ENCODE results near the gene CPNE7. TPM values are rescaled to one million over a fixed set of nuclear protein-coding genes. Genes with fewer than 3 reads are reported as not detected.

CPNE7 gene
- total RNA-seq, result 13.1 and 53.0 TPM in 2 replicates
- polyA plus RNA-seq, result 10.2 and 14.5 TPM in 2 replicates
- 9.4 and 14.1 TPM in 2 replicates for polyA plus RNA-seq (2012)
- 8.0 and 15.7 TPM in 2 replicates for polyA minus RNA-seq (ENCODE audit: low replicate concordance)

- peak within 1 kb of the TSS; percentile 62 for H3K9ac ChIP-seq (ENCODE audit: insufficient read depth, low read length)
- H4K20me1 ChIP-seq (ENCODE audit: control insufficient read depth, extremely low read depth, insufficient read depth, low read length), result no peaks in the 10 kb centered on the region
- H3K9me3 ChIP-seq (ENCODE audit: control insufficient read depth, insufficient read depth, low read depth, low read length), result no peaks in the 10 kb centered on the region
- peaks cover 5% of the 10 kb centered on the region for H3K79me2 ChIP-seq (ENCODE audit: control insufficient read depth, insufficient read depth, low read length)
- peak within 1 kb of the TSS; percentile 40 to 63 (median 48) for H3K4me3 ChIP-seq (replicated peaks in 1 of 4; ENCODE audit: control extremely low read depth in 1 of 4, insufficient read depth in 1 of 4, low read depth in 3 of 4, low read length in 4 of 4)
- peaks cover 2% of the 10 kb centered on the region for H3K36me3 ChIP-seq (ENCODE audit: control insufficient read depth, insufficient read depth, low read length)
- H3K4me1 ChIP-seq (ENCODE audit: control insufficient read depth, extremely low read depth, insufficient read depth, low read length), result peaks cover 4% of the 10 kb centered on the region
- H3K4me2 ChIP-seq (ENCODE audit: extremely low read depth, insufficient read depth, low read length), result peak within 1 kb of the TSS; percentile 68
- no peak for DNase-seq (ENCODE audit: low read depth in 2 of 2)
- H2AFZ ChIP-seq (ENCODE audit: low read length), result peak within 1 kb of the TSS; percentile 7
- peak within 1 kb of the TSS; percentile 34 for H3K27ac ChIP-seq (ENCODE audit: insufficient read depth, low read length)
- no peak for TF ChIP-seq CTCF (conservative IDR thresholded peaks at IDR 0.05 in 1 of 2, IDR thresholded peaks at IDR 0.05 in 1 of 2; ENCODE audit: low read depth in 1 of 2, low read length in 2 of 2)
- no peak for TF ChIP-seq EZH2 (IDR thresholded peaks at IDR 0.05; ENCODE audit: low read length, missing control alignments)
- H3K27me3 ChIP-seq (ENCODE audit: control insufficient read depth, insufficient read depth, low read length), result no peaks in the 10 kb centered on the region
These were observed at the start of gene CPNE7 for GRCh38 chr16:89575247-89576152. CPNE7 (plus strand) TSS chr16:89575758; CDS start chr16:89575898, 140 bp downstream.

- Histone ChIP-seq H4K20me1 (ENCODE audit: control insufficient read depth, extremely low read depth, insufficient read depth, low read length) (no peaks in the 10 kb centered on the region), H3K9me3 (ENCODE audit: control insufficient read depth, insufficient read depth, low read depth, low read length) (no peaks in the 10 kb centered on the region), H3K4me2 (ENCODE audit: extremely low read depth, insufficient read depth, low read length) (no peak overlapping the region), H3K79me2 (ENCODE audit: control insufficient read depth, insufficient read depth, low read length) (peaks cover 3% of the 10 kb centered on the region), H3K36me3 (ENCODE audit: control insufficient read depth, insufficient read depth, low read length) (peaks cover 28% of the 10 kb centered on the region), H3K4me1 (ENCODE audit: control insufficient read depth, extremely low read depth, insufficient read depth, low read length) (no peaks in the 10 kb centered on the region), H2AFZ (ENCODE audit: low read length) (no peak overlapping the region), H3K27ac (ENCODE audit: insufficient read depth, low read length) (no peak overlapping the region), H3K9ac (ENCODE audit: insufficient read depth, low read length) (no peak overlapping the region), H3K4me3 (replicated peaks in 1 of 4; ENCODE audit: control extremely low read depth in 1 of 4, insufficient read depth in 1 of 4, low read depth in 3 of 4, low read length in 4 of 4) (no peak overlapping the region), H3K27me3 (ENCODE audit: control insufficient read depth, insufficient read depth, low read length) (no peaks in the 10 kb centered on the region)
- no peak for DNase-seq (ENCODE audit: low read depth in 2 of 2)
- no peak for TF ChIP-seq EZH2 (IDR thresholded peaks at IDR 0.05; ENCODE audit: low read length, missing control alignments)
- TF ChIP-seq CTCF (conservative IDR thresholded peaks at IDR 0.05 in 1 of 2, IDR thresholded peaks at IDR 0.05 in 1 of 2; ENCODE audit: low read depth in 1 of 2, low read length in 2 of 2), result no peak
These were observed 46.5 kb upstream of the CPNE7 start for GRCh38 chr16:89529097-89529496.
